Measurements from ENCODE around the gene RTCB. TPM values are rescaled to one million over a fixed set of nuclear protein-coding genes. Genes with fewer than 3 reads are reported as not detected.
A peak's percentile ranks its signal among the peaks of the same experiment; 100 is the strongest.
"Not testable (repeated sequence)": the region's sequence is repeated elsewhere in the genome, so short reads cannot be mapped to it uniquely, and the experiment has no call there.

RTCB gene
- total RNA-seq, 1 donor from 2014 or later, result 97.3 TPM

GRCh38 chr22:32364210-32364609 is 47.8 kb downstream of the RTCB start:
- Mint-ChIP-seq H3K9me3 (ENCODE audit: low read depth) (no peaks in the 10 kb centered on the region), H3K36me3 (ENCODE audit: insufficient read depth) (no peaks in the 10 kb centered on the region), H3K4me1 (ENCODE audit: low read depth) (peaks cover 2% of the 10 kb centered on the region), H3K27me3 (peaks cover 8% of the 10 kb centered on the region), H3K4me3 (ENCODE audit: low read depth) (no peak overlapping the region), H3K27ac (no peak overlapping the region)
- TF ChIP-seq CTCF (IDR thresholded peaks at IDR 0.05; ENCODE audit: unreplicated experiment), result no peak
- no peak for DNase-seq (ENCODE audit: low spot score, unreplicated experiment)

GRCh38 chr22:32361257-32361656 is 50.8 kb downstream of the RTCB start:
- Mint-ChIP-seq H3K36me3 (ENCODE audit: insufficient read depth) (no peaks in the 10 kb centered on the region), H3K9me3 (ENCODE audit: low read depth) (no peaks in the 10 kb centered on the region), H3K27me3 (peaks cover 8% of the 10 kb centered on the region), H3K4me1 (ENCODE audit: low read depth) (no peaks in the 10 kb centered on the region), H3K4me3 (ENCODE audit: low read depth) (no peak overlapping the region), H3K27ac (no peak overlapping the region)
- TF ChIP-seq CTCF (IDR thresholded peaks at IDR 0.05; ENCODE audit: unreplicated experiment), result no peak
- DNase-seq (ENCODE audit: low spot score, unreplicated experiment), result no peak

GRCh38 chr22:32360096-32360495 is 52.0 kb downstream of the RTCB start:
- H3K36me3 Mint-ChIP-seq (ENCODE audit: insufficient read depth); H3K27ac Mint-ChIP-seq; H3K4me1 Mint-ChIP-seq (ENCODE audit: low read depth); H3K27me3 Mint-ChIP-seq; H3K9me3 Mint-ChIP-seq (ENCODE audit: low read depth); DNase-seq (ENCODE audit: low spot score, unreplicated experiment); H3K4me3 Mint-ChIP-seq (ENCODE audit: low read depth): not testable (repeated sequence)

DNA sequence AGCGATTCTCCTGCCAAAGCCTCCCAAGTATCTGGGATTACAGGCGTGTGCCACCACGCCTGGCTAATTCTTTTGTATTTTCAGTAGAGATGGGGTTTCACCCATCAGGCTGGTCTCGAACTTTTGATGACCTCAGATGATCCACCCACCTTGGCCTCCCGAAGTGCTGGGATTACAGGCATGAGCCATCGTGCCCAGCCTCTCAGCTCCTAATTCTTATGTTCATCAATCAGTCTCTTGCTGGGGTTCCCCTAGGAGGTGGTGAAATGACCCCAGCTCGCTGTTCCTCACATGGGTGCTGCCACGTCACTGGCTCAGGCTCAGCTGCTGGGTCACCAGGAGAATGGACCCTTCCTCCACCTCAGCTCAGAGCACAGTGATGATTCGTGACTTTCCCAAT is 54.5 kb downstream of the RTCB start, which contains the start of gene RFPL3:
TSS of gene RFPL3 (plus strand) at position 301 of the 400 bp plus-strand sequence. CDS start 205 bp downstream, outside the sequence.
- H3K4me1 Mint-ChIP-seq (ENCODE audit: low read depth); DNase-seq (ENCODE audit: low spot score, unreplicated experiment); H3K9me3 Mint-ChIP-seq (ENCODE audit: low read depth); H3K27ac Mint-ChIP-seq; H3K4me3 Mint-ChIP-seq (ENCODE audit: low read depth); H3K27me3 Mint-ChIP-seq; H3K36me3 Mint-ChIP-seq (ENCODE audit: insufficient read depth): not testable (repeated sequence)

GRCh38 chr22:32355760-32356159 is 56.3 kb downstream of the RTCB start:
- Mint-ChIP-seq H3K4me3 (ENCODE audit: low read depth) (no peak overlapping the region), H3K4me1 (ENCODE audit: low read depth) (no peaks in the 10 kb centered on the region), H3K36me3 (ENCODE audit: insufficient read depth) (no peaks in the 10 kb centered on the region), H3K27ac (no peak overlapping the region), H3K27me3 (no peaks in the 10 kb centered on the region), H3K9me3 (ENCODE audit: low read depth) (no peaks in the 10 kb centered on the region)
- DNase-seq (ENCODE audit: low spot score, unreplicated experiment), result no peak
- peak; percentile 44 for TF ChIP-seq CTCF (IDR thresholded peaks at IDR 0.05; ENCODE audit: unreplicated experiment)

GRCh38 chr22:32354360-32355351 is 57.4 kb downstream of the RTCB start:
- H3K27me3 Mint-ChIP-seq, result no peaks in the 10 kb centered on the region
- H3K27ac Mint-ChIP-seq, result no peak overlapping the region
- DNase-seq (ENCODE audit: low spot score, unreplicated experiment), result no peak
- H3K36me3 Mint-ChIP-seq (ENCODE audit: insufficient read depth), result no peaks in the 10 kb centered on the region
- TF ChIP-seq CTCF (IDR thresholded peaks at IDR 0.05; ENCODE audit: unreplicated experiment), result no peak
- H3K4me3 Mint-ChIP-seq (ENCODE audit: low read depth), result no peak overlapping the region
- H3K9me3 Mint-ChIP-seq (ENCODE audit: low read depth), result no peaks in the 10 kb centered on the region
- H3K4me1 Mint-ChIP-seq (ENCODE audit: low read depth), result no peaks in the 10 kb centered on the region

All from progenitor cell of endocrine pancreas (in vitro differentiated cells).